Activated CD4-positive, alpha-beta T cell treated with anti-CD3 and anti-CD28 coated beads, Interleukin-2, Interleukin-4, amounts not matched to agents 100 ng/mL and 50 ng/mL, durations not matched to agents 16 hours and 8 hours (primary cell): ENCODE results near the gene CR1L.
"Not testable (repeated sequence)": the region's sequence is repeated elsewhere in the genome, so short reads cannot be mapped to it uniquely, and the experiment has no call there.

ENCODE experiments used
- DNase-seq: peaks from one replicate; pipeline ENCODE4 v3.0.0-alpha.2; 2020; ENCODE audit warnings: low spot score

The CR1L gene

DNA sequence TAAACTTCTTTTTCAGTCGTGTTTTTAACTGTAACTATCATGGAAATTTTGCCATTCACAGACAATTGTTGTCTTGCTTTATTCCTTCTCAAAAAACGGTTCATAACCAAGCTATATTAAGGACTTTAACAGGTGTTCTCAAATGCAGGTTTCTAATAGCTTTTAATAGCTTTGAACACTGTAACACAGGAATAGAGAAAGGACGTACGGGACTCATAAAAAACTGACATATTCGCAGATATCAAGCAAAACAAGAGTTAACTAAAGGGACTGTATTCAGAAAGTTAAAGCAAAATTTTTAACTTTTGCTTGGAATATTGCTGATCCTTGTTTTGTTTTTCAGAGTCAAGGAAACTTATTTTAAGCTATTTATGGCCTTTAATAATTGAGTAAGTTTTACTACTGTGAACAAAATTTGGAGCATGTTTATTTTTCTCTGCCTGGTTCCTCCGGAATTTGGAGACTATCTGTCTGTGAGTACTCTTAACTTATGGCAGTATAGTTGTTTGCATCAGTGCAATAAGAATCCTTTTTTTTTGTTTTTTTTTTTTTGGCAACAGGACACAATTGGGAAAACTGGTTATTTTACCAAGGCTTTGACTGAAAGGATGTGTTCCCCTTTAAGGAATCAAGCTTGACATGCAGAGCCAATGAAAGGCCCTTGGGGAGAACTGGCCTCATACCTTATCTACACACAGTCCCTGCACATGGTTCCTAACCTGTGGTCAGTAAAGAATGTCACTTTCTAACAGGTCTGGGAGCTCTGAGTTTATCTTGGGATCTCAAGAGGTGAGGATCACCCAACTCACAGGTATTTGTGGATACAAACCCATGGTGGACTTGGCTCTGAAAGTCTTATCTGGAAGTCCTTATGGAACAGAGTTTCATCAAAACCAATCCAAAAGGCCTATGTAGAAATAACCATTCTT is 101.2 kb downstream of the CR1L start:
- no peak for DNase-seq

DNA sequence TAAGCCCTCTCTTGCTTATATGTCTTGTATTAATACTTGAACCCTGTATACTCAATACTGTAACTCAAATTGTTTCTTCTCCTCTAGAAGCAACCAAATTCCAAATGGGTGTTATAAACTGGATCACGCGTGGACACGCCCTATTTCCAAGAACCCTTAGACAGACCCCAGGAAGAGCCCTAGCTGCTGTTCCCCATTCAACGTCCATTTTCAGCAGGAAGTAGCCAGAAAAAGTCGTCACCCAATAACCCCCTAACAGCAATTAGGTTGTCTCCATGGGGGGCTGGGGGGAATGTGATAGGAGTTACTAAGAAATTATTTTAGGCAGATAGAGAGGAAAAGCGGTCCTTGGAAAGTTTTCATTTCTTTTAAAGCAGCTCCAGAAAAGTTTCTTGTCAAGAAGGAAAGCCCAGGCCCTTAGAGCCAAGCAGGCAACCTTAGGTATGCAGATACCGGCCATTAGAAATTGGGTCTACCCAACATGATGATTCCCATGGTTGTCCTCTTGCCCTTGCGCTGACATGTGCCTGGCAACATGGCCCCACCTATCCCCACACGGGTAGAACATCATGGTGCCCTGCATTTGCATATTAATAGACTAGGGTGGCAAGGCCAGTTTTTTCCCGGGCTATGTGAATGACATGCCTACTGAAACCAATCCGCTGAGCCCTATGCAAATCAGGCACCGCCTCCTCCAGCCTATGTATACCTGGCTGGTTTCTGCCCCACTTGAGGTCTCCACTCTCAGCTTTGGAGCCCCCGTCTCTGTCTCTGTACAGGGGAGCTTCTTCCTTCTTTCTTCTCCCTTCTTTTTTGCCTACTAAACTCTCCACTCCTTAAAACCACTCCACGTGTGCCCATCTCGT is 102.9 kb downstream of the CR1L start:
- no peak for DNase-seq

DNA sequence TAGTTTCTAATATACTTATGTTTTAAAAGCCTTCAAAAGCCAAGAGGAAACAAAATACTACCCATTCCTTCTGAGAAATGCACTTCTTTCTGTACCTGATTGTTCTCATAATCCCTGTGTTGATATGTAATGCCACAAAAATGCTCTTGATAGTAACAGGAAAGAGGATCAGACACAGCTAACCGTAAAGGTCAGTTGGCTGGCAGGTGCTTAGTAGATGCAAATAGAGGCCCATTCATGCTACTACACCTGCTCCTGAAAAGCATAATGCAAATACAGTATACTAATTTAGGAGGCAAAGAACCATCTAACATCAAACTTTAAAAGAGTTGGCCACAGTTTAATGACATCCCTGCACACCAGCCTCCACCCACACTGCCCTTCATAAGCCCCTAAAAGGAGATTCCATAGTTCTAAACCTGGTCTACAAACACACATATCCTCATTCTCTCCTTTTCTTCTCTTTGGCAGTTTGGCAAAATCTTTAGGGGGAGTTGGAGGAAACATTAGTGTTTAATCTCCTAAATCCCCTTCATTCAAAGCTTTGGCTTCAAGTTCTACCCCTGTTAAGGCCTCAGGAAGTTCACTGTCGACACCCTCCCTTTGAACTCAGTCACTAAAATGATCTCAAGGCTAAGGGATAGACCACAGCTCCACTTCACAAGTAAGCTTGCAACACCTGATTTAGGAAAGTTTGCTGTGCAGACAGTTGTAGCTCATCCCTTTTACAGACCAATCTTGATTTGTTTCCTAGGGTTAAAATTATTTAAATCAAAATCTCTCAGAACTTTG is 104.0 kb downstream of the CR1L start:
- no peak for DNase-seq

DNA sequence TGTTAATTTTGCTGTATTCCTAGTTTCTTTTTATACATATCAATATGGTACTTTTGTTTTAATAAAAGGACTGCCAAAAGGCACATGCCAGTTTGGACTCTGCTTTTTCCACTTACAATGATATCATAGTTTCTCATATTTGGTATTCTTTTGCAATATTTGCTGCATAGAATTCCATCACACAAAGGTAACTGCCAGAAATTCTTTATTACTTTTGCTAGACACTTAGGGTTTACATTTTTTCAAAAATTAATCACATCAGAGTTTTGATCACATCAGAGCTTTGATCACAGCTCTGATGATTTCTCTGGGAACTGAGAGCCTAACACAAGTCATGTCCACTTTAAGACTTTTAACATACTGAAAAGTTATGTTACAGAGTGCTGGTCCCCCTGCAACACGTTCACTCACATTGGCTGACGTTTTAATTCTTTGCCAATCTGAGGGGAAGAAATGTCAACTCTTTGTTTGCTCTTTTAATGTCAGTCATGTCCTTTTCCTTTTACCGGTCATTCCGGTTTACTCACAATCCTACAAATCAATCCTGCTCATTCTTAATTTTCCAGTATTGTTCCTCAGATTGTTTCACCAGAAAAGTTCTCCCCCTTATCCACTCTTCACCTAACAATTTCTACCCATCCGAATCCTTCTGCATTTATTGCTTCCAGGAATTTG is 105.8 kb downstream of the CR1L start:
- DNase-seq, result no peak

DNA sequence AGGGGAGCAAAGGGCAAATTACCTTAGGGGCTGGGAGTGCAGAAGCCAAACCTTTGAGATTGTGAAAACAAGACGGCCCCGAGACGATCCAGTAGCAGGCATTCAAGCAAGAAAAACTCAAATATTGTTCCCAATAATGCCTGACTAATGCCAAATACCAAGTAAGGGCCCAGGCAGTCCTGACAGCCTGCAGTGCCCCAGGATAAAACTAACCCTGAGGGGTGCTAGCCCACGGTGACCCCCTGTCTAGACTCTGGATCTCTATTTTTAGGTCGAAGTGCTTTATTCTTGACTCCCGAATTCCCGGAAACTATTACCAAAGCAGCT is 106.5 kb downstream of the CR1L start:
- DNase-seq, result not testable (repeated sequence)

DNA sequence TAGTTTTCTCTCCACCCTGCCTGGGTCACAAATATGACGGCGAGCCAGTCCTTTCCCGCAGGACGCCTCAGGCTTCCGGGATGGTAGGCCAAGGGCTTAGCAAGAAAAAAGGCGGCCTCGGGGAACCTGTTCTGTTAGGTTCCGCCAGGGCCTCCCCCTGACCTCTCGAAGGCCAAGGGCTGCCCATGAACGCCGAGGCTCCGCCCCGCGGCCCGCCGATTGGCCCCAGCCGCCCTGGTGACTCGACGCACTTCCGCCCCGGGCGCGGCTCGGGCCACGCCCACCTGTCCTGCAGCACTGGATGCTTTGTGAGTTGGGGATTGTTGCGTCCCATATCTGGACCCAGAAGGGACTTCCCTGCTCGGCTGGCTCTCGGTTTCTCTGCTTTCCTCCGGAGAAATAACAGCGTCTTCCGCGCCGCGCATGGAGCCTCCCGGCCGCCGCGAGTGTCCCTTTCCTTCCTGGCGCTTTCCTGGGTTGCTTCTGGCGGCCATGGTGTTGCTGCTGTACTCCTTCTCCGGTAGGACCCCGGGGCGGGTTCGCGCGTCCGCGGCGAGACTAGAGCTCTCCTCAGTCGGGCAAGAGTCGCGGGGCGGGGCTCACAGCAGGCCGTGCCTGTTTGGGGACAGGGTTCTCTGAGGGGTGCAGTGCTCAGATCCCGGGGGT is 107.0 kb downstream of the CR1L start, which contains the start of gene CD46:
Gene CD46, plus strand, starts transcription at position 265 of the 666 bp plus-strand sequence. Its CDS starts 159 bp downstream, at position 424.
- peak; percentile 94 for DNase-seq

DNA sequence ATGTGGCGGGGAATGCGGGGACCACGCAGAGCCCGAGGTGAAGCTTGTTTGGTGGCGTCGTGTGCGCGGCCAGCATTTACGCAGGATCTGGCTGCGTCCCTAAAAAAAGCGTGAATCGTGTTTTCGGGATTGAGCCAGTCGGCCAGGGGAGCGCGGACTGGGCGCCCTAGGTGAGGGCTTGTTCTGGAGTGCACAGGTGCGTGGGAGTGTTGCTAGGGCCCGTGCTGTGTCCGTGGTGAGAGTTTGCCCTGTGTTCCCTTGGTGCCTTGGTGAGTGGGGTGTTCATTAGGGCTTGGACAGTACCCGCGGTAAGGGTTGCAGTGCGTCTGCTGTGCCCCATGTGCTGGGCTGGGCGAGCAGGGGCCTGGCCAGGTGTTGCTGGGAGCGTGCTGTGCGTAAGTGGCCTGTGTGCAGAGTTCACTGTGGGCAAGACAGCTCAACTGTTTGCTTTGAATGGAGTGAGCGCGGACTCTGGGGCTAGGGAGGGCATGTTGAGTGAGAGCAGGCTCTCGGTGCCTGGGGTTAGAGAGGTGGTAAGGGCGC is 107.6 kb downstream of the CR1L start:
- DNase-seq, result peak; percentile 23

DNA sequence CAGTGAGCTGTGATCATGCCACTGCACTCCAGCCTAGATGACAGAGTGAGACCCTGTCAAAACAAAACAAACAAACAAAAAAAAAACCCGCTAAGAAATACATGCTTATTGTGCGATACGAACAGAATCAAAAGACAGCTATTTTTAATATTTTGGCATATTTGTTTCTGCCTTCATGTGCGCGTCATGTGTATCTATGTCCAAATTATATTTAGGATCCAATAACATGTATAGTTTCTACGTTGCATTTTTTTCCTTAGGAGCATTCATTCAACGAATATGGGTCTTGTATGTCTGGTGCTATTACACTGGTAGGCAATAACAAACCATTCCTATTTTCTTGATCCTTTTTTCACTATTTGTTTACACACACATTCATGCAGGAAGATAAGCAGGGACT is 108.7 kb downstream of the CR1L start:
- DNase-seq, result no peak

DNA sequence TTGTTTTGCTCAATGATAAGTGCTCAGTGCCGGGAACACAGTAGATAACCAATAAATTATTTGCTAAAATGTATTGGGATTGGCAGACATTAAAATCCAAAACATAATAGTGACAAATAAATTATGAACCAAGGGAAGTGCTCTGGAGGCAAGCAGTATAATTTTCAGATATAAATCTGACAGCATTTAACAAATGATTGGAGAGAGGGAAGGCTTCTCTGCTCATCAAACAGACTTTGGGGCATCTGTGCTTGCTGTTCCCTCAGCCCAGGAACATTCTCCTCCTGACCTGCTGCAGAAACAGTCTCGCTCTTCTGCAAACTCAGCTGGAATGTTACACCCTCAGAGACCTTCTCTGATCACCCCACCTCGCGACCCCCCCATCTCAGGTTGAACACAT is 109.1 kb downstream of the CR1L start:
- DNase-seq, result no peak

DNA sequence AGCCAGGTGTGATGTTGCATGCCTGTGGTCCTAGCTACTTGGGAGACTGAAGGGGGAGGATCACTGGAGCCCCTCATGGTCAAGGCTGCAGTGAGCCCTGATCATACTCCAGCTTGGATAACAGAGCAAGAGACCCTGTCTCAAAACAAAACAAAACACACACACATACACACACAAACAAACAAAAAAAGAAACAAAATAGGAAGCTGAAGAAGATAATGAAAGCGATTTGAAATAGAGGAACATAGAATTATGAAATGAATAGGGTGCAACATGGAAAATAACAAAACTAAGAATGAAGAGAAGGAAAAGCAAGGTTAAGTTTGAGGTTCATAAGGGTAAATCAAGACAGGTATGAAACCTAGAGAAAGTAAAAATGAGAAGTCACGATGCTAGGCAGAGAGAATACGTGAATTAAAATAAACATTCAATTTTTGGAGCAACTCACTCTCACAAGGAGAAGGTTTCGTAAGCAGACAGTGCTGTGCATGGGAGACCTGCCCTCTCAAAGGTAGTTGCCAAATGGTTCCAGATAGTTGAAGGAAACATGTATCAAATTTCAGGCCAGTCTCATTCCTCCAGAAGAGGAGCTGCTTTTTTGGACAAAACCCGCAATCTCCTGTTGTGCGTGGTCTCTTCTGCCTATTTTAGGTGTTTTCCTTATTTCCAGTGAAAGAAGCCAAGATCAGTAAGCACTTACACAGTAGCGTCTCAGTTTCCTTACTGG is 110.2 kb downstream of the CR1L start:
- DNase-seq, result no peak

DNA sequence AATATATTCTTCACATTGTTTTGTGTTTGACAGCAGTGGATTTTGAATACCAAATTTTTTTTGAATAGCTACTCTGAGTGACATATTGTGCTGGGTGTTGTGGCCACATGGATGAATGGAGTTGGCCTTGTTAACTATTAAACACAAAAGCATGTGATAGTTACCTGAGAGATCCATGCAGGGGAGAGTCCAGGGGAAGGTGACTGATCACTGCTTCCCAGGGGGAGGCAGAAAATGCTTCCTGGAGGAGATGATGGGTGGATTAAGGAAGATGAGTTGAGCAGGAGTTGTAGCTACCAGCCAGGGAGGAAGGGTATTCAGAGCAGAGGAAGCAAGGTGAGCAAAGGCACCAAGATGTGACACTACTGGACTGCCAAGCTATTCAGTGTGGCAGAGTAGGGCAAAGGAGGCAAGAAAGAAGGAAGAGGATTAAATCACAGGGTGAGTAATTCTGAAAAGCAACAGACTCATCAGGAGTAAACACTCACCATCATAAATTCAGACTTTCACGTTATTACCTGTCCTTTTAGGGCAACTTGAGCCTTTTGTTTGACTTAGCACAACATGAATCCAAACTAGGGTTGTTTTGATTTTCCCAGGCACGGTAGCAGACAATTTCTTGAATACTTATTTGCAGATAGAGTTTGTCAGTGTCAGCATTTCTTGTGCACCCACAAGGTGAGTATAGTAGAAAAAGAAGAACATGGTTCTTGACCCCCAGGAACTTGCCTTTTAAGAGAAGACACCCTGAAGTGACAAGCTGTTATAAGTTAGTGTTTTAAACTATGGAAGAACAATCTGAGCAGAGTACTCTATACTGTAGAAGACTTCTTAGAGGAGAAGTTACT is 111.1 kb downstream of the CR1L start:
- peak; percentile 63 for DNase-seq

DNA sequence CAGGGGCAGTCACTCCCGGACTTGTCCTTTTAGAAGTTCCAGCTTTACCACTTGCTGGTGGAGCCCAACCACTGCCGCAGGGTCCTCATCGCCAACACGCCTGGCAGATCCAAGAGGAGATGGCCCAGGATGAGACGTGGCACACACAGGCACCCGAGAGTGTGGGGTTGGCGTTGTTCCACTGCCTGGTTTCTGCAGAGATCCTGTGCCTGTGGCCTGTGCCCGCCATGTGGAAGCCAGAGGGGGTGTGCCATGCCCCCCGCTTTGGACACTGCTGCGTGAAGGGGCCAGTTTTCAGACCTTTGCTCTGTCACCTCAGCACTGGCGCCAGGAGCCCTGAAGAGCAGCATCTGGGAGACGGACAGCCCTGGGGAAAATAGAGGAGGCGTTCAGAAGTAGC is 117.7 kb downstream of the CR1L start:
- DNase-seq, result no peak

DNA sequence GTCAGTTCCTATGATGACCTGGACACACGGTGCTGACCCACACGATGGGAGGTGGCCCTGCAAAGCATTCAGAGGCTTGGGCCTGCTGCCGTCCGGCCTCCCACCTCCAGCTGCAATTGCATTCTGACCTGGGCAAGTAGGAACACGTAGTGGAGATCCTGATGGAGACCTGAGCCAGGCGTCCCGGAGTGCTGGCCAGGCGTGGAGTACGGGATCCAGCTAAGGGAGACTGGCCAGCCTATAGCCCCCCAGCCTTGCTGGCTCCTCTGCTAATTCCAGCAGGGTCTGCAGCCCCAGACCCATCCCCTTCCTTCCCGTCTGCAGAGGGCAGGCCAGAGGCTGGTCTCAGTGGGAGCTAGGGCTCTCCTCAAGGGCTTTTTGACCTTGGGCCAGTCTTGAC is 118.2 kb downstream of the CR1L start:
- no peak for DNase-seq

DNA sequence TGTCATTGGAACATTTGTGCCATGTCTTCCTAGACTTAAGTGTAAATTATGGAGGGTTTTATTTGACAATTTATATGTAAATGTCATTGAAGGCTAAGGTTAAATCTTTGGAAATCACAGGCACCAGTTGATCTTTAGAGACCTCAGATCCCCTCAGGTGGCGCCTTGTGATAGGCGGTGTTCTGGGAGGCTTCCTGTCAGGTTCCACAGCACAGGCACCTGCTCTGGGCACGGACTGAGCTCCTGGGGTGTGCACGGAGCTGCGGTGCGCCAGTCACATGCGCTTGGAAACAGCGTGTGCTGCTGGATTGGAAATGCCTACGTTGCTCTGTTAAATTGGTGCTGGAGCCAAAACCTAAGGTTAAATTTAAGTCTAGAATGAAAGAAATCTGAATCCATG is 119.0 kb downstream of the CR1L start:
- no peak for DNase-seq

DNA sequence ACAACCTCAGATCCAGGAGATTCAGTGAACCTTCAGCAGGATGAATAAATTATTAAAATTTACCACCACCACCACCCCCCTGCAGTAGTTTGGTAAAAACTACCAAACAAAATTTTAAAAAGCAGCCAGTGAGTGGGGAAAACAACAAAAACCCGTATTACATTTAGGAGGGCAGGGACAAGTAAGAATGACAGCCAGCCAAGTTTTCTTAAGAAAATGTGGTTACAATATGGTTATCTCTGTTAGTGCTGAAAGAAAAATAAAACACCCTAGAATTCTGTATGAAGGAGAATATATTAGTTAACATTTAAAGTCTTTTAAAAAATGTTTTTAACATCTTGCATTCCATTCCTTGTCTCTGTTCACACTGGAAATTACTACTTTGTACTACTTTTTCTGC is 121.6 kb downstream of the CR1L start:
- no peak for DNase-seq

DNA sequence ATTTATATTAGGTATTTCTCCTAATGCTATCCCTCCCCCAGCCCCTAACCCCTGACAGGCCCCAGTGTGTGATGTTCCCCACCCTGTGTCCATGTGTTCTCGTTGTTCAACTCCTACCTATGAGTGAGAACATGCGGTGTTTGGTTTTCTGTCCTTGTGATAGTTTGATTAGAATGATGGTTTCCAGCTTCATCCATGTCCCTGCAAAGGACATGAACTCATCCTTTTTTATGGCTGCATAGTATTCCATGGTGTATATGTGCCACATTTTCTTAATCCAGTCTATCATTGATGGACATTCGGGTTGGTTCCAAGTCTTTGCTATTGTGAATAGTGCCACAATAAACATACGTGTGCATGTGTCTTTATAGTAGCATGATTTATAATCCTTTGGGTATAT is 125.6 kb downstream of the CR1L start:
- not testable (repeated sequence) for DNase-seq
